ENCODE measurements around the gene ACBD6. TPM values are rescaled to one million over a fixed set of nuclear protein-coding genes. Genes with fewer than 3 reads are reported as not detected.

The ACBD6 gene
- total RNA-seq, 3 donors from 2014 or later (not counting 1 experiment from before 2014, with no cell fraction given), result 29.8 to 47.3 (median 41.9) TPM

- Mint-ChIP-seq H3K4me1 (no peaks in the 10 kb centered on the region), H3K36me3 (no peaks in the 10 kb centered on the region), H3K9me3 (no peaks in the 10 kb centered on the region), H3K4me3 (no peak overlapping the region), H3K27ac (no peak overlapping the region), H3K27me3 (ENCODE audit: low read depth in 2 of 2) (no peaks in the 10 kb centered on the region)
- no peaks in the 10 kb centered on the region for H3K27me3 ChIP-seq (ENCODE audit: control insufficient read depth, insufficient read depth, low read length)
- WGBS (ENCODE audit: insufficient coverage), result 91% methylated on average over 8 of the region's 9 CpGs
- DNase-seq (no peak), ATAC-seq (no peak)
- intact Hi-C loops (cut with micrococcal nuclease), result no loop called here
- H3K27ac ChIP-seq (ENCODE audit: low read length), result no peak overlapping the region
- no peaks in the 10 kb centered on the region for H3K36me3 ChIP-seq (ENCODE audit: control insufficient read depth, insufficient read depth, low read length)
- H3K9me3 ChIP-seq (ENCODE audit: control insufficient read depth, insufficient read depth, low read length), result no peaks in the 10 kb centered on the region
- H3K4me1 ChIP-seq (ENCODE audit: control insufficient read depth, insufficient read depth, low read length), result no peaks in the 10 kb centered on the region
- no peak for TF ChIP-seq CTCF (IDR thresholded peaks at IDR 0.05)
- no peak overlapping the region for H3K4me3 ChIP-seq (ENCODE audit: low read length)
Observed at GRCh38 chr1:180265201-180265600, 237.2 kb downstream of the ACBD6 start.

GRCh38 chr1:180264595-180264994, 237.8 kb downstream of the ACBD6 start:
- intact Hi-C loops (cut with micrococcal nuclease), result no loop called here
- no peaks in the 10 kb centered on the region for H3K36me3 Mint-ChIP-seq
- H3K9me3 ChIP-seq (ENCODE audit: control insufficient read depth, insufficient read depth, low read length), result no peaks in the 10 kb centered on the region
- ATAC-seq, result no peak
- H3K4me3 ChIP-seq (ENCODE audit: low read length), result no peak overlapping the region
- H3K27ac ChIP-seq (ENCODE audit: low read length), result no peak overlapping the region
- no peaks in the 10 kb centered on the region for H3K27me3 Mint-ChIP-seq (ENCODE audit: low read depth in 2 of 2)
- no peaks in the 10 kb centered on the region for H3K9me3 Mint-ChIP-seq
- no peak for TF ChIP-seq CTCF (IDR thresholded peaks at IDR 0.05)
- no peak for DNase-seq
- no peak overlapping the region for H3K27ac Mint-ChIP-seq
- no peaks in the 10 kb centered on the region for H3K4me1 Mint-ChIP-seq
- no peaks in the 10 kb centered on the region for H3K36me3 ChIP-seq (ENCODE audit: control insufficient read depth, insufficient read depth, low read length)
- no peaks in the 10 kb centered on the region for H3K4me1 ChIP-seq (ENCODE audit: control insufficient read depth, insufficient read depth, low read length)
- WGBS (ENCODE audit: insufficient coverage), result 77% methylated on average over 2 of the region's 2 CpGs
- no peak overlapping the region for H3K4me3 Mint-ChIP-seq
- no peaks in the 10 kb centered on the region for H3K27me3 ChIP-seq (ENCODE audit: control insufficient read depth, insufficient read depth, low read length)

- no peaks in the 10 kb centered on the region for H3K36me3 ChIP-seq (ENCODE audit: control insufficient read depth, insufficient read depth, low read length)
- Mint-ChIP-seq H3K36me3 (no peaks in the 10 kb centered on the region), H3K9me3 (no peaks in the 10 kb centered on the region), H3K27ac (no peak overlapping the region), H3K4me1 (no peaks in the 10 kb centered on the region), H3K4me3 (no peak overlapping the region), H3K27me3 (ENCODE audit: low read depth in 2 of 2) (peaks cover 5 to 11% of the 10 kb centered on the region in 2 donors)
- ATAC-seq (no peak), DNase-seq (no peak)
- H3K4me3 ChIP-seq (ENCODE audit: low read length), result no peak overlapping the region
- 80% methylated on average over 12 of the region's 12 CpGs for WGBS (ENCODE audit: insufficient coverage)
- no peak overlapping the region for H3K27ac ChIP-seq (ENCODE audit: low read length)
- H3K9me3 ChIP-seq (ENCODE audit: control insufficient read depth, insufficient read depth, low read length), result no peaks in the 10 kb centered on the region
- no peak for TF ChIP-seq CTCF (IDR thresholded peaks at IDR 0.05)
- intact Hi-C loops (cut with micrococcal nuclease), result no loop called here
- H3K27me3 ChIP-seq (ENCODE audit: control insufficient read depth, insufficient read depth, low read length), result no peaks in the 10 kb centered on the region
- no peaks in the 10 kb centered on the region for H3K4me1 ChIP-seq (ENCODE audit: control insufficient read depth, insufficient read depth, low read length)
Observed at GRCh38 chr1:180262628-180263488, 239.5 kb downstream of the ACBD6 start.
